K562 (cell line): ENCODE data around the gene CHTF8. TPM values are rescaled to one million over a fixed set of nuclear protein-coding genes. Genes with fewer than 3 reads are reported as not detected.
A peak's percentile ranks its signal among the peaks of the same experiment; 100 is the strongest.

ENCODE experiments used
- ATF1 ChIP-seq, 2 experiments: fragments of 450-650 bp in 1 of 2; IDR thresholded peaks; 2 replicates each; pipeline ENCODE4 v1.6.1; 2016; ENCODE audit warnings: missing compliant biosample characterization in 1 of 2, missing genetic modification characterization in 1 of 2
- CTBP1 ChIP-seq: fragments of 450-650 bp; IDR thresholded peaks from 2 replicates; pipeline ENCODE4 v1.6.1; 2016; ENCODE audit warnings: borderline replicate concordance
- GTF2E2 ChIP-seq: fragments of 200-800 bp; sonication (Bioruptor generic); IDR thresholded peaks from 2 replicates; pipeline ENCODE4 v1.6.1; 2016; ENCODE audit warnings: missing genetic modification characterization, missing compliant biosample characterization
- HMG20A ChIP-seq: fragments of 450-650 bp; formaldehyde crosslinking; conservative IDR thresholded peaks from 2 replicates; pipeline ENCODE4 v1.4.0; 2020; ENCODE audit warnings: mild to moderate bottlenecking, mixed read lengths
- KDM4B ChIP-seq, 2 experiments: fragments of 450-650 bp in 1 of 2; sonication (generic) in 1 of 2; IDR thresholded peaks; 2 replicates each; pipeline ENCODE4 v1.6.1; 2016 to 2017; ENCODE audit warnings: borderline replicate concordance in 2 of 2, antibody characterized with exemption in 1 of 2, low read depth in 1 of 2, mild to moderate bottlenecking in 1 of 2
- MCM3 ChIP-seq: fragments of 450-650 bp; IDR thresholded peaks from 2 replicates; pipeline ENCODE4 v1.6.1; 2016
- NCOR1 ChIP-seq: fragments of 450-650 bp; IDR thresholded peaks from 2 replicates; pipeline ENCODE4 v1.6.1; 2016; ENCODE audit warnings: mild to moderate bottlenecking, moderate library complexity
- NELFE ChIP-seq: IDR thresholded peaks from 2 replicates; pipeline ENCODE4 v1.6.1; 2011; ENCODE audit warnings: mild to moderate bottlenecking; ENCODE audit not compliant: insufficient read depth, insufficient read length
- POLR2AphosphoS5 ChIP-seq: IDR thresholded peaks from 2 replicates; pipeline ENCODE4 v1.6.1; 2011; ENCODE audit warnings: mild to moderate bottlenecking, low read depth, low read length, moderate library complexity; ENCODE audit not compliant: control insufficient read depth, insufficient read depth
- RBM25 ChIP-seq: fragments of 200-400 bp; formaldehyde crosslinking; IDR thresholded peaks from 2 replicates; pipeline ENCODE4 v1.6.1; 2018; ENCODE audit warnings: low read length, low read depth, moderate library complexity; ENCODE audit not compliant: severe bottlenecking
- RHOXF2B ChIP-seq: fragments of 250-450 bp; sonication (Bioruptor Pico); conservative IDR thresholded peaks from 2 replicates; pipeline ENCODE4 v1.5.1; 2021
- SAFB2 ChIP-seq: fragments of 200-400 bp; formaldehyde crosslinking; IDR thresholded peaks from 2 replicates; pipeline ENCODE4 v1.6.1; 2018; ENCODE audit warnings: borderline replicate concordance, low read length, low read depth, moderate library complexity; ENCODE audit not compliant: severe bottlenecking
- SMAD4 ChIP-seq: fragments of 250-450 bp; sonication (Bioruptor Pico); conservative IDR thresholded peaks from 2 replicates; pipeline ENCODE4 v1.8.0; 2021; ENCODE audit warnings: inconsistent platforms, mild to moderate bottlenecking, moderate library complexity
- SMC3 ChIP-seq: conservative IDR thresholded peaks from 2 replicates; pipeline ENCODE4 v1.6.1; 2011; ENCODE audit warnings: low read depth, low read length, improper control_type of control experiment; ENCODE audit not compliant: insufficient read depth
- TBL1XR1 ChIP-seq, 2 experiments: IDR thresholded peaks; 2 replicates each; pipeline ENCODE4 v1.6.1; 2012; ENCODE audit warnings: improper control_type of control experiment in 2 of 2, low read length in 2 of 2, mild to moderate bottlenecking in 1 of 2
- ZC3H8 ChIP-seq: fragments of 450-650 bp; IDR thresholded peaks from 2 replicates; pipeline ENCODE4 v1.6.1; 2017
- ZFP1 ChIP-seq: fragments of 450-650 bp; formaldehyde crosslinking; IDR thresholded peaks from 2 replicates; pipeline ENCODE4 v1.4.0; 2020; ENCODE audit warnings: mild to moderate bottlenecking, mixed read lengths
- ZFP30 ChIP-seq: fragments of 250-450 bp; sonication (Bioruptor Pico); IDR thresholded peaks from 2 replicates; pipeline ENCODE4 v1.8.0; 2022; ENCODE audit warnings: moderate library complexity, mild to moderate bottlenecking, inconsistent platforms, borderline replicate concordance
- ZNF140 ChIP-seq: fragments of 250-450 bp; sonication (Bioruptor Pico); IDR thresholded peaks from 2 replicates; pipeline ENCODE4 v1.8.0; 2021; ENCODE audit warnings: moderate library complexity, mild to moderate bottlenecking, inconsistent platforms
- ZNF224 ChIP-seq: sonication (generic); formaldehyde crosslinking; IDR thresholded peaks from 2 replicates; pipeline ENCODE4 v1.8.0; 2022; ENCODE audit warnings: mild to moderate bottlenecking, missing genetic modification reagents
- ZNF23 ChIP-seq: fragments of 250-450 bp; sonication (Bioruptor Pico); IDR thresholded peaks from 2 replicates; pipeline ENCODE4 v1.4.0; 2020; ENCODE audit warnings: mild to moderate bottlenecking
- ZNF347 ChIP-seq: fragments of 450-650 bp; formaldehyde crosslinking; IDR thresholded peaks from 2 replicates; pipeline ENCODE4 v1.4.0; 2020; ENCODE audit warnings: low read depth, mild to moderate bottlenecking, moderate library complexity
- ZNF507 ChIP-seq: conservative IDR thresholded peaks from 2 replicates; pipeline ENCODE4 v1.6.1; 2017; ENCODE audit warnings: missing genetic modification characterization, missing compliant biosample characterization
- polyA plus RNA-seq, 8 experiments: library from polyadenylated mRNA; depleted of rRNA in 4 of 8; stranded (reverse) in 5 of 8; unstranded in 3 of 8; fragments of >200 nt; fragmentation: Nextera tagmentation in 2 of 8; fragmentation: Illumina TruSeq in 1 of 8; extraction: Ambion mirVana in 2 of 8; extraction: Trizol in 1 of 8; gene quantifications; 2 replicates each; pipeline versions ENCODE4 v1.2.1 to v1.2.3, GENCODE V29; 2011 to 2014; ENCODE audit warnings: inconsistent platforms in 1 of 8, missing spikeins in 1 of 8
- total RNA-seq, 7 experiments: library from RNA; depleted of rRNA in 6 of 7; stranded (reverse); fragments of >200 nt in 6 of 7; fragmentation: Illumina TruSeq in 2 of 7; extraction: Trizol in 2 of 7; gene quantifications; 2 replicates each; pipeline versions ENCODE4 v1.2.1 to v1.2.3, GENCODE V29; 2011 to 2021; ENCODE audit warnings: low replicate concordance in 1 of 7
- TF ChIP-seq, protein P1 (sequence below), 3 experiments: IDR thresholded peaks in 2 of 3; conservative IDR thresholded peaks in 1 of 3; 2 replicates each; pipeline ENCODE4 v1.5.1; 2011 to 2012; ENCODE audit warnings: low read length in 3 of 3, mild to moderate bottlenecking in 3 of 3, control low read depth in 2 of 3, improper control_type of control experiment in 1 of 3, inconsistent platforms in 1 of 3, low read depth in 1 of 3, mixed read lengths in 1 of 3, moderate library complexity in 1 of 3; ENCODE audit not compliant: insufficient read depth in 2 of 3
- TF ChIP-seq, protein P2 (sequence below): fragments of 450-650 bp; formaldehyde crosslinking; IDR thresholded peaks from 2 replicates; pipeline ENCODE4 v1.4.0; 2020; ENCODE audit warnings: mild to moderate bottlenecking

The CHTF8 gene
- total and polyA plus RNA-seq, 9 of the 15 experiments (the other 6 are each of a cell fraction or from before 2014, with no cell fraction given) = 20.2 to 199 (median 108) TPM

DNA sequence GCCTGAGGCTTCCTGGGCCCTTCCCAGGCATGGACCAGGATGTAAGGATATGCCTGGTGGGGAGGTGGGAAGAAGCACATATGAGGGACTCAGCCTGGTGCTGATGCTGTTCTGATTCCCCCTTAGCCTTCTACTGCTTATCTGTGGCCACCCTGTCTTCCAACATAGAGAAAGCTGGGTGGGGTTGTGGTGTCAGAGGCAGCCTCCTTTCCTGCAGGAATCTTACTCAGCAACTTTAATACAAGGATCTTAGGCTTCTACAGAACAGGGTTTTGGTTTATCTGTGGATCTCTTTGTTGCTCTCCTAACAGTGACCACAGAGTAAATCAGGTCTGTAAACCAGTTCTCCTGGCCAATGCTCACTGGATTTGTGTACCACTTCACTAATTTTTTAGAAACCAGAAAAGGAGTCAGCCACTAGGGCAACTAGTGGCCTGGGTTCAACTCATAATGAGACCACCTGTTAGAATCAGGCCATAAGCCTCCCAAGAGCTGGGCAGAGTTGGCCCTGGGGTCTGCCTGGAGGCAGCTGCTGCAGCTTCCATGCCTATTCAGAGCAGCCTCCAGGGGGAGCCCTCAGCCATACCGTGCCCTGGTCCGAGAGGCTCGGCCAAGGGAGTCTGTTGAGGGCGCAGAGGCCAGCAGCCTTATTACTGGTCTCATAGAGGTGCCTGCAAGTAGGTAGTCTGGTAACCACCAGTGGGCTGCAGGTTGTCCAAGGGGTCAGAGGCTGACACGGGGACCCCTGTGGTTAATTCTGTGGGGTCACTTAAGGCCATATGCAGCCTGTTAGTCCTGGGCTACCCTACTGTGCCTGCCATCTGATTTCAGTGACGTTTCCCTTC is 19.9 kb downstream of the CHTF8 start (continued):
- TF ChIP-seq, protein P1, sequence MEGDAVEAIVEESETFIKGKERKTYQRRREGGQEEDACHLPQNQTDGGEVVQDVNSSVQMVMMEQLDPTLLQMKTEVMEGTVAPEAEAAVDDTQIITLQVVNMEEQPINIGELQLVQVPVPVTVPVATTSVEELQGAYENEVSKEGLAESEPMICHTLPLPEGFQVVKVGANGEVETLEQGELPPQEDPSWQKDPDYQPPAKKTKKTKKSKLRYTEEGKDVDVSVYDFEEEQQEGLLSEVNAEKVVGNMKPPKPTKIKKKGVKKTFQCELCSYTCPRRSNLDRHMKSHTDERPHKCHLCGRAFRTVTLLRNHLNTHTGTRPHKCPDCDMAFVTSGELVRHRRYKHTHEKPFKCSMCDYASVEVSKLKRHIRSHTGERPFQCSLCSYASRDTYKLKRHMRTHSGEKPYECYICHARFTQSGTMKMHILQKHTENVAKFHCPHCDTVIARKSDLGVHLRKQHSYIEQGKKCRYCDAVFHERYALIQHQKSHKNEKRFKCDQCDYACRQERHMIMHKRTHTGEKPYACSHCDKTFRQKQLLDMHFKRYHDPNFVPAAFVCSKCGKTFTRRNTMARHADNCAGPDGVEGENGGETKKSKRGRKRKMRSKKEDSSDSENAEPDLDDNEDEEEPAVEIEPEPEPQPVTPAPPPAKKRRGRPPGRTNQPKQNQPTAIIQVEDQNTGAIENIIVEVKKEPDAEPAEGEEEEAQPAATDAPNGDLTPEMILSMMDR (IDR thresholded peaks at IDR 0.05 in 2 of 3, conservative IDR thresholded peaks at IDR 0.05 in 1 of 3; ENCODE audit: insufficient read depth in 2 of 3, low read depth in 1 of 3, low read length in 3 of 3) = peak; percentile 81 to 90 (median 88)
- TF ChIP-seq ATF1 (CRISPR knock-in tag; IDR thresholded peaks at IDR 0.05) (no peak), ATF1 (tag; IDR thresholded peaks at IDR 0.05) (no peak), SMAD4 (CRISPR knock-in tag) (no peak), ZNF507 (tag) (no peak), GTF2E2 (tag) (no peak), MCM3 (no peak), NCOR1 (no peak), POLR2AphosphoS5 (no peak), TBL1XR1 (IDR thresholded peaks at IDR 0.05; ENCODE audit: low read length in 2 of 2) (no peak), ZFP30 (CRISPR knock-in tag) (no peak), RHOXF2B (no peak), ZC3H8 (no peak), RBM25 (no peak), NELFE (no peak), ZFP1 (no peak), SAFB2 (no peak), ZNF23 (CRISPR knock-in tag) (no peak), ZNF347 (no peak), CTBP1 (0 out of 2 replicates have a peak, but pooled peaks have one; percentile 15), SMC3 (peak; percentile 54; the same call in 1 of the 2 replicates), KDM4B (IDR thresholded peaks at IDR 0.05; ENCODE audit: borderline replicate concordance in 2 of 2, low read depth in 1 of 2) (no peak), ZNF140 (CRISPR knock-in tag) (no peak), HMG20A (CRISPR knock-in tag) (no peak), ZNF224 (CRISPR knock-in tag) (no peak)
- TF ChIP-seq, protein P2, sequence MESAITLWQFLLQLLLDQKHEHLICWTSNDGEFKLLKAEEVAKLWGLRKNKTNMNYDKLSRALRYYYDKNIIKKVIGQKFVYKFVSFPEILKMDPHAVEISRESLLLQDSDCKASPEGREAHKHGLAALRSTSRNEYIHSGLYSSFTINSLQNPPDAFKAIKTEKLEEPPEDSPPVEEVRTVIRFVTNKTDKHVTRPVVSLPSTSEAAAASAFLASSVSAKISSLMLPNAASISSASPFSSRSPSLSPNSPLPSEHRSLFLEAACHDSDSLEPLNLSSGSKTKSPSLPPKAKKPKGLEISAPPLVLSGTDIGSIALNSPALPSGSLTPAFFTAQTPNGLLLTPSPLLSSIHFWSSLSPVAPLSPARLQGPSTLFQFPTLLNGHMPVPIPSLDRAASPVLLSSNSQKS (CRISPR knock-in tag) = no peak
